ENCODE measurements around the gene UHRF2.

- no peak for TF ChIP-seq FOXA1 (IDR thresholded peaks at IDR 0.05)
- TF ChIP-seq ARNT (IDR thresholded peaks at IDR 0.05) = no peak
- no peak for TF ChIP-seq SUZ12 (IDR thresholded peaks at IDR 0.05)
- TF ChIP-seq FOXK2 (IDR thresholded peaks at IDR 0.05) = no peak
- TF ChIP-seq LEF1 (IDR thresholded peaks at IDR 0.05; ENCODE audit: borderline replicate concordance) = no peak
- no peak for TF ChIP-seq HDGF (IDR thresholded peaks at IDR 0.05; ENCODE audit: borderline replicate concordance)
These were observed at the start of gene UHRF2 for GRCh38 chr9:6412487-6413364.
